ENCODE results near the gene BMP4. TPM values are rescaled to one million over a fixed set of nuclear protein-coding genes. Genes with fewer than 3 reads are reported as not detected.

BMP4 gene
- total and polyA plus RNA-seq, 2 of the 13 experiments (the other 11 are each of a cell fraction or from before 2014, with no cell fraction given), result 56.4 to 169 TPM

- TF ChIP-seq BCL3 (CRISPR knock-in tag; IDR thresholded peaks at IDR 0.05), result no peak
- 0 out of 2 replicates have a peak, but pooled peaks have one; percentile 2 for TF ChIP-seq TFDP2 (CRISPR knock-in tag; IDR thresholded peaks at IDR 0.05)
- TF ChIP-seq THAP9 (CRISPR knock-in tag; IDR thresholded peaks at IDR 0.05; ENCODE audit: borderline replicate concordance), result no peak
- no peak for TF ChIP-seq E2F1 (CRISPR knock-in tag; IDR thresholded peaks at IDR 0.05)
- peak; percentile 99 for TF ChIP-seq AGO2 (optimal IDR thresholded peaks at IDR 0.05; ENCODE audit: low read depth, low read length)
- TF ChIP-seq ZFP82 (CRISPR knock-in tag; IDR thresholded peaks at IDR 0.05; ENCODE audit: borderline replicate concordance), result no peak
- 0 out of 2 replicates have a peak, but pooled peaks have one; percentile 62 for TF ChIP-seq REXO4 (CRISPR knock-in tag; IDR thresholded peaks at IDR 0.05; ENCODE audit: borderline replicate concordance)
- TF ChIP-seq ZC3H4 (CRISPR knock-in tag; IDR thresholded peaks at IDR 0.05; ENCODE audit: borderline replicate concordance), result peak; percentile 96
- 0 out of 2 replicates have a peak, but pooled peaks have one; percentile 38 for TF ChIP-seq SNAPC4 (CRISPR knock-in tag; IDR thresholded peaks at IDR 0.05)
- no peak for TF ChIP-seq MAZ (IDR thresholded peaks at IDR 0.05; ENCODE audit: borderline replicate concordance, low read depth, low read length)
- no peak for TF ChIP-seq MAZ (CRISPR knock-in tag; IDR thresholded peaks at IDR 0.05; ENCODE audit: low read depth)
- peak; percentile 78 for TF ChIP-seq RBM22 (optimal IDR thresholded peaks at IDR 0.05; ENCODE audit: low read length)
- no peak for TF ChIP-seq ZNF329 (CRISPR knock-in tag; IDR thresholded peaks at IDR 0.05; ENCODE audit: low read depth)
- peak; percentile 5; the same call in 1 of the 2 replicates for TF ChIP-seq SAP130 (CRISPR knock-in tag; IDR thresholded peaks at IDR 0.05; ENCODE audit: low read depth)
- peak; percentile 5; the same call in 1 of the 2 replicates for TF ChIP-seq NR2F2 (IDR thresholded peaks at IDR 0.05; ENCODE audit: borderline replicate concordance, low read depth)
- peak; percentile 5; the same call in 1 of the 2 replicates for TF ChIP-seq FOSL2 (CRISPR knock-in tag; IDR thresholded peaks at IDR 0.05)
- TF ChIP-seq ZNF766 (CRISPR knock-in tag; IDR thresholded peaks at IDR 0.05; ENCODE audit: borderline replicate concordance), result 0 out of 2 replicates have a peak, but pooled peaks have one; percentile 3
Measured at GRCh38 chr14:53953828-53954550, 2.6 kb downstream of the BMP4 start (continued).

All from HepG2 (cell line).